SH-SY5Y (cell line): ENCODE measurements around the gene CYCS.

ENCODE experiments used
- GATA2 ChIP-seq: IDR thresholded peaks from 2 replicates; pipeline ENCODE4 v1.6.1; 2011; ENCODE audit warnings: mild to moderate bottlenecking, low read depth, low read length
- GATA3 ChIP-seq: IDR thresholded peaks from 2 replicates; pipeline ENCODE4 v1.6.1; 2011; ENCODE audit warnings: low read depth, mild to moderate bottlenecking, low read length, moderate library complexity

DNA sequence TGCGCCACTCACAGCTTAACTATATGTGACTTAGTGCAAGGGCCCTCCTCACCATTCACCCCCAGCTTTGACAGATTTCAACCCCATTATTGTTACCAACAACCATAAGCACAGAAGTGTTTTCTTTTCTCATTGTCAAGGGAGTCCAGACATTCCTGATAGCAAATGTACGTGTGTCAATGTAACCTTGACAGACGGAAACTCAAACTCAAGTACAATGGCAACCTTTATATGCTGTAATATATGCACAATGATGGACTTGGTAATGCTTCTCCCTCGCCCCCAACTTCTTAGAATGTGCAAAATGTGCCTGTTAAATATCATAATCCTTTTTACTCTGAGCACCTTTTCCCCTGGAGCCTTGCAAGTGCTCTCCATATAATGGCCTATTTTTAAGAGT lies 34.7 kb downstream of the CYCS start:
- TF ChIP-seq GATA2 (no peak), GATA3 (no peak)
